ENCODE results near the gene NXPH2.
A peak's percentile ranks its signal among the peaks of the same experiment; 100 is the strongest.

NXPH2 gene

DNA sequence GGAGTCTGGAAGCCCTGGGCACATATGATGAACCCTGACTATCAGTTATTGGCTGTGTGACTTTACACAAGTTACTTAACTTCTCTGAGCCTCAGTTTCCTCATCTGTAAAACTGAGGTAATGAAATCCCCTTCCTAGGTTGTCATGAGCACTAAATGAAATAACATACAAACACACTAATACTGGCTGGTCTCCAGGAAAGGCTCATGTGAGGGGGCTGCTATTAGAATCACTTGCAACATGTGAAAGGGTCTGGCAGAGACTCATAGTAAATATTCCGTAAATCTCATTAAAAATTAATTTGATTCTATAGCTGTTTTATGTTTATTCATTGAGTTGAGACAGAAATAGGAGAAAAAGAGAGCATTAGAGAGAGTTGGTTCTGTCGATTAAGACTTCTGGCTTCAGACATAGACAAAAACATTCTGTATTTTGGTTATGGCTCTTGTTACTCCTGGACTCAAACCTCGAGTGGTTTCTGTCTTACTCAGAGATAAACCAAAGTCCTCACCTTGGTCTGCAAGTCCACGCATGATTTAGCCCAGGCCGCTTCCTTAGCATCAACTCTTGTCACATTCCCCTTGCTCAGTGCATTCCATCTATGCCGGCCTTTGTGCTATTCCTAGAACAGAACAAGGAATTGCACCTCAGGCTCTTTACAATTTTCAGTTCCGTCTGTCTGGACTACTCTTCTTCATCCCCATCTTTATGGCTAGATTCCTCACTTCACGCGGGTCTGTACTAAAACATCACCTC lies 139.1 kb downstream of the NXPH2 start:
- Histone ChIP-seq H3K36me3 (replicated peaks) (no peaks in the 10 kb centered on the region), H3K27me3 (replicated peaks) (no peaks in the 10 kb centered on the region), H3K4me3 (ENCODE audit: low read depth, low read length) (no peak overlapping the region), H3K27ac (no peak overlapping the region)
- in situ Hi-C loops (cut with HindIII; ENCODE audit: low pct_ligation_motif_present, low sequenced_read_pairs), result no loop called here
- no peak for DNase-seq
- TF ChIP-seq, protein P1, sequence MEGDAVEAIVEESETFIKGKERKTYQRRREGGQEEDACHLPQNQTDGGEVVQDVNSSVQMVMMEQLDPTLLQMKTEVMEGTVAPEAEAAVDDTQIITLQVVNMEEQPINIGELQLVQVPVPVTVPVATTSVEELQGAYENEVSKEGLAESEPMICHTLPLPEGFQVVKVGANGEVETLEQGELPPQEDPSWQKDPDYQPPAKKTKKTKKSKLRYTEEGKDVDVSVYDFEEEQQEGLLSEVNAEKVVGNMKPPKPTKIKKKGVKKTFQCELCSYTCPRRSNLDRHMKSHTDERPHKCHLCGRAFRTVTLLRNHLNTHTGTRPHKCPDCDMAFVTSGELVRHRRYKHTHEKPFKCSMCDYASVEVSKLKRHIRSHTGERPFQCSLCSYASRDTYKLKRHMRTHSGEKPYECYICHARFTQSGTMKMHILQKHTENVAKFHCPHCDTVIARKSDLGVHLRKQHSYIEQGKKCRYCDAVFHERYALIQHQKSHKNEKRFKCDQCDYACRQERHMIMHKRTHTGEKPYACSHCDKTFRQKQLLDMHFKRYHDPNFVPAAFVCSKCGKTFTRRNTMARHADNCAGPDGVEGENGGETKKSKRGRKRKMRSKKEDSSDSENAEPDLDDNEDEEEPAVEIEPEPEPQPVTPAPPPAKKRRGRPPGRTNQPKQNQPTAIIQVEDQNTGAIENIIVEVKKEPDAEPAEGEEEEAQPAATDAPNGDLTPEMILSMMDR (IDR thresholded peaks at IDR 0.05; ENCODE audit: low read depth, low read length, missing control alignments), result no peak

DNA sequence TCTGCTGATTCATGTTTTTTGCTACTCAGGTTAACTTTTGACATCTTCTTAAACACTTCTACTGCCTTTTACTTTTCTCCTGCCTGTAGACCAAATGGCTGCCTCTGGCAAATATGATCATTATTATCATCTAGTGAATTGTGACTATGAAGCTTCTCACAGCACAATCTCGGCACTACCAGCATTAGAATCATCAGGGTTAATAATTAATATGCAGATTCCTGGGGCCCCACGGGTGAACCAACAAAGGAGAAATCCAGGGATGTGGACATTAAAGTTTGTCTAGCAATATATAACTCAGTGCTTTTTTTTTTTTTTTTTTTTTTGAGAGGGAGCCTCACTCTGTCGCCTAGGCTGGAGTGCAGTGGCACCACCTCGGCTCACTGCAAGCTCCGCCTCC lies 142.5 kb downstream of the NXPH2 start:
- TF ChIP-seq, protein P1 (IDR thresholded peaks at IDR 0.05; ENCODE audit: low read depth, low read length, missing control alignments), result no peak
- H3K36me3 ChIP-seq (replicated peaks), result no peaks in the 10 kb centered on the region
- in situ Hi-C loops (cut with HindIII; ENCODE audit: low pct_ligation_motif_present, low sequenced_read_pairs), result no loop called here
- DNase-seq, result no peak
- H3K27me3 ChIP-seq (replicated peaks), result no peaks in the 10 kb centered on the region
- no peak overlapping the region for H3K27ac ChIP-seq
- no peak overlapping the region for H3K4me3 ChIP-seq (ENCODE audit: low read depth, low read length)

DNA sequence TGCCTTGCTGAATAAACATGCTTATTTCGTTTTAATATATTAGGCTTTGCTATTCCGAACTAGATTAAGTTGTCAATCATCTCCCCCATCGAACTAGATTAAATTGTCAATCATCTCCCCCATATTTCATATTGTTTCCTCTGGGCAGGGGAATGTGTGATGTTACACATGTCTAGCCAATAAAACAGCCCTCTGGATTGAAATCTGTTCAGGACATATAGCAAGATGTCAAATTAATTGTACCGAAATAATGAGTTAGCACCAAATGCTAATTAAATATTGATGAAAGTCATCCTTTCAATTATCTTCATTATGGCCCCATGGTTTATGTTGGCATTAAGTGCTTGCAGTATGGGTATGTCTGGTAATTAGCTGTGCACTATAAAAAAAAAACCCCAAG lies 143.1 kb downstream of the NXPH2 start:
- Histone ChIP-seq H3K36me3 (replicated peaks) (no peaks in the 10 kb centered on the region), H3K4me3 (ENCODE audit: low read depth, low read length) (no peak overlapping the region), H3K27ac (no peak overlapping the region), H3K27me3 (replicated peaks) (no peaks in the 10 kb centered on the region)
- TF ChIP-seq, protein P1 (IDR thresholded peaks at IDR 0.05; ENCODE audit: low read depth, low read length, missing control alignments), result no peak
- in situ Hi-C loops (cut with HindIII; ENCODE audit: low pct_ligation_motif_present, low sequenced_read_pairs), result no loop called here
- DNase-seq, result no peak

DNA sequence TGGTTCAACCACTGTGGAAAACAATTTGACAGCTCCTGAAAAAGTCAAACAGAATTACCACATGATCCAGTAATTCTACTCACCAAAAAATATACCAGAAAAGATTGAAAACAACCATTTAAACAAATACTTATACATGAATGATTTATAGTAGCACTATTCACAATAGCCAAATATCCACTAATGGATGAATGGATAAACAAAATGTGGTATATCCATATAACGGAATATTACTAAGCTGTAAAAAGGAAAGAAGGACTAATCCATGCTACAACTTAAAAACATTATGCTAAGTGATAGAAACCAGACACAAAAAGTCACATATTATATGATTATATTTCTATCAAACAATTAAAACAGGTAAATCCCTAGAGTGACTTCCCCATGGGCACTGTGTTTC lies 147.1 kb downstream of the NXPH2 start:
- no peak for DNase-seq
- TF ChIP-seq, protein P1 (IDR thresholded peaks at IDR 0.05; ENCODE audit: low read depth, low read length, missing control alignments), result no peak
- no peak overlapping the region for H3K27ac ChIP-seq
- H3K4me3 ChIP-seq (ENCODE audit: low read depth, low read length), result no peak overlapping the region
- no peaks in the 10 kb centered on the region for H3K36me3 ChIP-seq (replicated peaks)
- in situ Hi-C loops (cut with HindIII; ENCODE audit: low pct_ligation_motif_present, low sequenced_read_pairs), result no loop called here
- H3K27me3 ChIP-seq (replicated peaks), result no peaks in the 10 kb centered on the region

DNA sequence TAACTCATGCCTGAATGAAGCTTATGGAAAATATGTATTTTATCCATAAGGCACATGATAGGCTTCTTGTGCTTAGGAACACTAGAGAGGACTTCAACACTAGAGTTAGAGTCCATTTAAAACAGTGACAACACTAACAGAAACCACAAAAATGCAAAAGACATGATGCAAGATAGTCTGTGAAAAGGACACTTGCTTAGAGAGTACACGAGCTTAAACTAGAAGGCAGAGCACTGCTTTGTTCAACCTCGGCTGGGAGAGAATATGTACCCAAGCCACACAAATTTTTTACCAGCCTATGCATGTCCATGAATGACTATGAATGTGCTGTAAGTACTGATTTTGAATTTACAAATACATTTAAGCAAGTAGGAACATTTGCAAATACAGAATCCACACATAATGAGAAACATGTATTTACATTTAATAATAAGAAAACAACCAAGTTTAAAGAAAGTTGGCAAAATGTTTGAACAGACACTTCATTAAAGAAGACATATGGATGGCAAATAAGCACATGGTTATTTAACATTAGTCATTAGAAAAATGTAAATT lies 148.0 kb downstream of the NXPH2 start:
- TF ChIP-seq, protein P1 (IDR thresholded peaks at IDR 0.05; ENCODE audit: low read depth, low read length, missing control alignments), result no peak
- Histone ChIP-seq H3K27me3 (replicated peaks) (no peaks in the 10 kb centered on the region), H3K4me3 (ENCODE audit: low read depth, low read length) (no peak overlapping the region), H3K27ac (no peak overlapping the region), H3K36me3 (replicated peaks) (no peaks in the 10 kb centered on the region)
- in situ Hi-C loops (cut with HindIII; ENCODE audit: low pct_ligation_motif_present, low sequenced_read_pairs), result no loop called here
- DNase-seq, result peak; percentile 9

All from brain microvascular endothelial cell (primary cell).